GM23338 (cell line): ENCODE results near the gene PELO. TPM values are rescaled to one million over a fixed set of nuclear protein-coding genes. Genes with fewer than 3 reads are reported as not detected.

Experiments used
- ATAC-seq: fragments of 200-7000 bp; cut with Tn5 transposase; 3 replicates; pipeline ENCODE4 v1.9.1; 2020
- DNase-seq: peaks from one replicate; pipeline ENCODE4 v3.0.0-alpha.2; 2015; ENCODE audit warnings: low spot score
- H2AFZ ChIP-seq: fragments of 200-600 bp; sonication (generic); 2 replicates; pipeline ENCODE4 v1.8.0; 2016; ENCODE audit warnings: antibody characterized with exemption, mild to moderate bottlenecking, moderate library complexity
- H3F3A ChIP-seq: fragments of 200-600 bp; sonication (generic); replicated peaks from 2 replicates; pipeline ENCODE4 v1.8.0; 2017; ENCODE audit warnings: antibody characterized with exemption, mixed run types, low read depth
- H3K27ac ChIP-seq: fragments of 200-600 bp; sonication (generic); 2 replicates; pipeline ENCODE4 v1.6.1; 2016; ENCODE audit warnings: low read depth
- H3K27me3 ChIP-seq: fragments of 200-600 bp; sonication (generic); 2 replicates; pipeline ENCODE4 v1.8.0; 2016; ENCODE audit warnings: mild to moderate bottlenecking, mixed run types, moderate library complexity; ENCODE audit not compliant: insufficient read depth
- H3K36me3 ChIP-seq: fragments of 200-600 bp; sonication (generic); 2 replicates; pipeline ENCODE4 v1.8.0; 2016; ENCODE audit warnings: mild to moderate bottlenecking; ENCODE audit not compliant: insufficient read depth
- H3K4me1 ChIP-seq: fragments of 200-600 bp; sonication (generic); 2 replicates; pipeline ENCODE4 v1.8.0; 2016; ENCODE audit warnings: mild to moderate bottlenecking, moderate library complexity; ENCODE audit not compliant: insufficient read depth
- H3K4me2 ChIP-seq: fragments of 200-600 bp; sonication (generic); 2 replicates; pipeline ENCODE4 v1.7.1; 2017; ENCODE audit warnings: mixed run types
- H3K4me3 ChIP-seq: fragments of 200-600 bp; sonication (generic); 2 replicates; pipeline ENCODE4 v1.6.1; 2016; ENCODE audit warnings: mixed run types
- H3K79me2 ChIP-seq: fragments of 200-600 bp; sonication (generic); replicated peaks from 2 replicates; pipeline ENCODE4 v1.8.0; 2017; ENCODE audit warnings: mild to moderate bottlenecking; ENCODE audit not compliant: insufficient read depth
- H3K9me2 ChIP-seq: fragments of 200-600 bp; sonication (generic); 2 replicates; pipeline ENCODE4 v1.8.0; 2017; ENCODE audit not compliant: insufficient read depth
- H4K20me1 ChIP-seq: fragments of 200-600 bp; sonication (generic); replicated peaks from 2 replicates; pipeline ENCODE4 v1.8.0; 2017; ENCODE audit warnings: mild to moderate bottlenecking; ENCODE audit not compliant: insufficient read depth
- H3K27ac Mint-ChIP-seq: 2 replicates; pipeline ENCODE4 v1.8.0; 2020; ENCODE audit warnings: inconsistent platforms, mild to moderate bottlenecking, moderate library complexity, mixed read lengths
- H3K27me3 Mint-ChIP-seq: 3 replicates; pipeline ENCODE4 v1.8.0; 2022; ENCODE audit warnings: low read depth, mild to moderate bottlenecking, moderate library complexity, mixed read lengths, inconsistent platforms; ENCODE audit not compliant: insufficient read depth, poor library complexity
- H3K36me3 Mint-ChIP-seq: 3 replicates; pipeline ENCODE4 v1.8.0; 2021; ENCODE audit warnings: low read depth, mild to moderate bottlenecking, inconsistent platforms, moderate library complexity, mixed read lengths
- H3K4me1 Mint-ChIP-seq: 3 replicates; pipeline ENCODE4 v1.8.0; 2020; ENCODE audit warnings: mild to moderate bottlenecking, inconsistent platforms, mixed read lengths
- H3K4me3 Mint-ChIP-seq: 3 replicates; pipeline ENCODE4 v1.8.0; 2021; ENCODE audit warnings: moderate library complexity, mild to moderate bottlenecking, inconsistent platforms, mixed read lengths
- H3K9me3 Mint-ChIP-seq: 3 replicates; pipeline ENCODE4 v1.8.0; 2020; ENCODE audit warnings: moderate library complexity, mild to moderate bottlenecking, inconsistent platforms, mixed read lengths
- CREB1 ChIP-seq: fragments of 250-450 bp; sonication (Bioruptor Pico); IDR thresholded peaks from 2 replicates; pipeline ENCODE4 v1.5.0; 2020; ENCODE audit warnings: low read depth, mild to moderate bottlenecking, moderate library complexity
- EZH2 ChIP-seq: fragments of 200-600 bp; sonication (generic); IDR thresholded peaks from one replicate; pipeline ENCODE4 v1.8.0; 2017; ENCODE audit warnings: antibody characterized with exemption, mild to moderate bottlenecking, low read depth; ENCODE audit not compliant: unreplicated experiment
- EZH2phosphoT487 ChIP-seq: fragments of 200-600 bp; sonication (generic); IDR thresholded peaks from one replicate; pipeline ENCODE4 v1.8.1; 2018; ENCODE audit warnings: antibody characterized with exemption; ENCODE audit not compliant: unreplicated experiment
- JUNB ChIP-seq: IDR thresholded peaks from one replicate; pipeline ENCODE4 v1.6.1; 2016; ENCODE audit warnings: antibody characterized with exemption; ENCODE audit not compliant: unreplicated experiment
- NANOG ChIP-seq: IDR thresholded peaks from 2 replicates; pipeline ENCODE4 v1.6.1; 2016; ENCODE audit warnings: antibody characterized with exemption, borderline replicate concordance
- POLR2AphosphoS5 ChIP-seq: IDR thresholded peaks from 2 replicates; pipeline ENCODE4 v1.6.1; 2016; ENCODE audit warnings: antibody characterized with exemption, low read depth
- STAT1 ChIP-seq: IDR thresholded peaks from one replicate; pipeline ENCODE4 v1.6.1; 2016; ENCODE audit warnings: antibody characterized with exemption; ENCODE audit not compliant: unreplicated experiment
- ZNF114 ChIP-seq: fragments of 250-450 bp; sonication (Bioruptor Pico); IDR thresholded peaks from 2 replicates; pipeline ENCODE4 v1.5.0; 2020; ENCODE audit warnings: mild to moderate bottlenecking, moderate library complexity
- ZNF331 ChIP-seq: fragments of 250-450 bp; sonication (Bioruptor Pico); IDR thresholded peaks from 2 replicates; pipeline ENCODE4 v1.5.0; 2020; ENCODE audit warnings: low read depth, mild to moderate bottlenecking, moderate library complexity
- polyA plus RNA-seq: library from polyadenylated mRNA; unstranded; fragments of >200 nt; fragmentation: Nextera tagmentation; extraction: Ambion mirVana; gene quantifications from 2 replicates; pipeline ENCODE4 v1.2.1, GENCODE V29; 2016
- total RNA-seq: library from RNA; depleted of rRNA; stranded (reverse); fragments of >200 nt; shearing (Covaris generic); gene quantifications from 2 replicates; pipeline ENCODE4 v1.2.3, GENCODE V29; 2014
- TF ChIP-seq, protein P1 (sequence below): IDR thresholded peaks from one replicate; pipeline ENCODE4 v1.6.1; 2018; ENCODE audit warnings: antibody characterized with exemption; ENCODE audit not compliant: unreplicated experiment
- TF ChIP-seq, protein P2 (sequence below), 2 experiments: fragments of 200-600 bp in 1 of 2; sonication (generic) in 1 of 2; conservative IDR thresholded peaks; 2 replicates each; pipeline versions ENCODE4 v1.5.1 to v1.6.1; 2016 to 2017; ENCODE audit warnings: antibody characterized with exemption in 2 of 2, low read depth in 2 of 2, mild to moderate bottlenecking in 2 of 2, moderate library complexity in 1 of 2
- TF ChIP-seq, protein P3 (sequence below): fragments of 250-450 bp; sonication (Bioruptor Pico); IDR thresholded peaks from 2 replicates; pipeline ENCODE4 v1.5.0; 2020; ENCODE audit warnings: mild to moderate bottlenecking, moderate library complexity
- TF ChIP-seq, protein P4 (sequence below): IDR thresholded peaks from 2 replicates; pipeline ENCODE4 v1.6.1; 2016; ENCODE audit warnings: antibody characterized with exemption

The PELO gene
- total and polyA plus RNA-seq, 2 experiments from 2014 or later = 13.6 to 15.6 TPM

DNA sequence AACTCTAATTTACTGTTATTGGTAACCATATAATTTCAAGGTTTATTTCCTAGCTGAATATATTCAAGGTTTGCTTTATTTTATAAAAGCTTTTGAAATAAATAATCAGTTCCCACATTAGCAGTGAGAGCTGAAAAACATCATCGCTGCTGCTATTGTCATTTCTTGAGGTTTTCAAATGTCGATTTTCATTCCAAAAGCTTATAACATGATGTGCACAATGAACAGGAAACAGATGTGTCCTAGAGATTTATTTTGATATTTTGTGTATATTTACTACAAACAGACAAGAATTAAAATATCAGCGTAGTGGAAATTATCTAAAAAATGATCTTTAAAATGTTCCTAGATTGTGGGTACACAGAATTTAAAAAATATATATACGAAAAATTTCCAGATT is 10.5 kb upstream of the PELO start:
- H3K9me2 ChIP-seq = no peaks in the 10 kb centered on the region; the same call in 1 of the 2 replicates
- Mint-ChIP-seq H3K4me3 (no peak overlapping the region), H3K4me1 (peaks cover 17% of the 10 kb centered on the region), H3K27ac (no peak overlapping the region), H3K36me3 (no peaks in the 10 kb centered on the region), H3K9me3 (no peaks in the 10 kb centered on the region; the same call in 2 of the 3 replicates), H3K27me3 (no peaks in the 10 kb centered on the region)
- TF ChIP-seq ZNF114 (CRISPR knock-in tag) (no peak), EZH2 (no peak), POLR2AphosphoS5 (no peak), EZH2phosphoT487 (no peak), JUNB (no peak), NANOG (no peak), CREB1 (CRISPR knock-in tag) (no peak), STAT1 (no peak), ZNF331 (CRISPR knock-in tag) (no peak)
- TF ChIP-seq, protein P1, sequence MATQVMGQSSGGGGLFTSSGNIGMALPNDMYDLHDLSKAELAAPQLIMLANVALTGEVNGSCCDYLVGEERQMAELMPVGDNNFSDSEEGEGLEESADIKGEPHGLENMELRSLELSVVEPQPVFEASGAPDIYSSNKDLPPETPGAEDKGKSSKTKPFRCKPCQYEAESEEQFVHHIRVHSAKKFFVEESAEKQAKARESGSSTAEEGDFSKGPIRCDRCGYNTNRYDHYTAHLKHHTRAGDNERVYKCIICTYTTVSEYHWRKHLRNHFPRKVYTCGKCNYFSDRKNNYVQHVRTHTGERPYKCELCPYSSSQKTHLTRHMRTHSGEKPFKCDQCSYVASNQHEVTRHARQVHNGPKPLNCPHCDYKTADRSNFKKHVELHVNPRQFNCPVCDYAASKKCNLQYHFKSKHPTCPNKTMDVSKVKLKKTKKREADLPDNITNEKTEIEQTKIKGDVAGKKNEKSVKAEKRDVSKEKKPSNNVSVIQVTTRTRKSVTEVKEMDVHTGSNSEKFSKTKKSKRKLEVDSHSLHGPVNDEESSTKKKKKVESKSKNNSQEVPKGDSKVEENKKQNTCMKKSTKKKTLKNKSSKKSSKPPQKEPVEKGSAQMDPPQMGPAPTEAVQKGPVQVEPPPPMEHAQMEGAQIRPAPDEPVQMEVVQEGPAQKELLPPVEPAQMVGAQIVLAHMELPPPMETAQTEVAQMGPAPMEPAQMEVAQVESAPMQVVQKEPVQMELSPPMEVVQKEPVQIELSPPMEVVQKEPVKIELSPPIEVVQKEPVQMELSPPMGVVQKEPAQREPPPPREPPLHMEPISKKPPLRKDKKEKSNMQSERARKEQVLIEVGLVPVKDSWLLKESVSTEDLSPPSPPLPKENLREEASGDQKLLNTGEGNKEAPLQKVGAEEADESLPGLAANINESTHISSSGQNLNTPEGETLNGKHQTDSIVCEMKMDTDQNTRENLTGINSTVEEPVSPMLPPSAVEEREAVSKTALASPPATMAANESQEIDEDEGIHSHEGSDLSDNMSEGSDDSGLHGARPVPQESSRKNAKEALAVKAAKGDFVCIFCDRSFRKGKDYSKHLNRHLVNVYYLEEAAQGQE = no peak
- TF ChIP-seq, protein P2, sequence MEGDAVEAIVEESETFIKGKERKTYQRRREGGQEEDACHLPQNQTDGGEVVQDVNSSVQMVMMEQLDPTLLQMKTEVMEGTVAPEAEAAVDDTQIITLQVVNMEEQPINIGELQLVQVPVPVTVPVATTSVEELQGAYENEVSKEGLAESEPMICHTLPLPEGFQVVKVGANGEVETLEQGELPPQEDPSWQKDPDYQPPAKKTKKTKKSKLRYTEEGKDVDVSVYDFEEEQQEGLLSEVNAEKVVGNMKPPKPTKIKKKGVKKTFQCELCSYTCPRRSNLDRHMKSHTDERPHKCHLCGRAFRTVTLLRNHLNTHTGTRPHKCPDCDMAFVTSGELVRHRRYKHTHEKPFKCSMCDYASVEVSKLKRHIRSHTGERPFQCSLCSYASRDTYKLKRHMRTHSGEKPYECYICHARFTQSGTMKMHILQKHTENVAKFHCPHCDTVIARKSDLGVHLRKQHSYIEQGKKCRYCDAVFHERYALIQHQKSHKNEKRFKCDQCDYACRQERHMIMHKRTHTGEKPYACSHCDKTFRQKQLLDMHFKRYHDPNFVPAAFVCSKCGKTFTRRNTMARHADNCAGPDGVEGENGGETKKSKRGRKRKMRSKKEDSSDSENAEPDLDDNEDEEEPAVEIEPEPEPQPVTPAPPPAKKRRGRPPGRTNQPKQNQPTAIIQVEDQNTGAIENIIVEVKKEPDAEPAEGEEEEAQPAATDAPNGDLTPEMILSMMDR (conservative IDR thresholded peaks at IDR 0.05; ENCODE audit: low read depth in 2 of 2) = no peak
- TF ChIP-seq, protein P3, sequence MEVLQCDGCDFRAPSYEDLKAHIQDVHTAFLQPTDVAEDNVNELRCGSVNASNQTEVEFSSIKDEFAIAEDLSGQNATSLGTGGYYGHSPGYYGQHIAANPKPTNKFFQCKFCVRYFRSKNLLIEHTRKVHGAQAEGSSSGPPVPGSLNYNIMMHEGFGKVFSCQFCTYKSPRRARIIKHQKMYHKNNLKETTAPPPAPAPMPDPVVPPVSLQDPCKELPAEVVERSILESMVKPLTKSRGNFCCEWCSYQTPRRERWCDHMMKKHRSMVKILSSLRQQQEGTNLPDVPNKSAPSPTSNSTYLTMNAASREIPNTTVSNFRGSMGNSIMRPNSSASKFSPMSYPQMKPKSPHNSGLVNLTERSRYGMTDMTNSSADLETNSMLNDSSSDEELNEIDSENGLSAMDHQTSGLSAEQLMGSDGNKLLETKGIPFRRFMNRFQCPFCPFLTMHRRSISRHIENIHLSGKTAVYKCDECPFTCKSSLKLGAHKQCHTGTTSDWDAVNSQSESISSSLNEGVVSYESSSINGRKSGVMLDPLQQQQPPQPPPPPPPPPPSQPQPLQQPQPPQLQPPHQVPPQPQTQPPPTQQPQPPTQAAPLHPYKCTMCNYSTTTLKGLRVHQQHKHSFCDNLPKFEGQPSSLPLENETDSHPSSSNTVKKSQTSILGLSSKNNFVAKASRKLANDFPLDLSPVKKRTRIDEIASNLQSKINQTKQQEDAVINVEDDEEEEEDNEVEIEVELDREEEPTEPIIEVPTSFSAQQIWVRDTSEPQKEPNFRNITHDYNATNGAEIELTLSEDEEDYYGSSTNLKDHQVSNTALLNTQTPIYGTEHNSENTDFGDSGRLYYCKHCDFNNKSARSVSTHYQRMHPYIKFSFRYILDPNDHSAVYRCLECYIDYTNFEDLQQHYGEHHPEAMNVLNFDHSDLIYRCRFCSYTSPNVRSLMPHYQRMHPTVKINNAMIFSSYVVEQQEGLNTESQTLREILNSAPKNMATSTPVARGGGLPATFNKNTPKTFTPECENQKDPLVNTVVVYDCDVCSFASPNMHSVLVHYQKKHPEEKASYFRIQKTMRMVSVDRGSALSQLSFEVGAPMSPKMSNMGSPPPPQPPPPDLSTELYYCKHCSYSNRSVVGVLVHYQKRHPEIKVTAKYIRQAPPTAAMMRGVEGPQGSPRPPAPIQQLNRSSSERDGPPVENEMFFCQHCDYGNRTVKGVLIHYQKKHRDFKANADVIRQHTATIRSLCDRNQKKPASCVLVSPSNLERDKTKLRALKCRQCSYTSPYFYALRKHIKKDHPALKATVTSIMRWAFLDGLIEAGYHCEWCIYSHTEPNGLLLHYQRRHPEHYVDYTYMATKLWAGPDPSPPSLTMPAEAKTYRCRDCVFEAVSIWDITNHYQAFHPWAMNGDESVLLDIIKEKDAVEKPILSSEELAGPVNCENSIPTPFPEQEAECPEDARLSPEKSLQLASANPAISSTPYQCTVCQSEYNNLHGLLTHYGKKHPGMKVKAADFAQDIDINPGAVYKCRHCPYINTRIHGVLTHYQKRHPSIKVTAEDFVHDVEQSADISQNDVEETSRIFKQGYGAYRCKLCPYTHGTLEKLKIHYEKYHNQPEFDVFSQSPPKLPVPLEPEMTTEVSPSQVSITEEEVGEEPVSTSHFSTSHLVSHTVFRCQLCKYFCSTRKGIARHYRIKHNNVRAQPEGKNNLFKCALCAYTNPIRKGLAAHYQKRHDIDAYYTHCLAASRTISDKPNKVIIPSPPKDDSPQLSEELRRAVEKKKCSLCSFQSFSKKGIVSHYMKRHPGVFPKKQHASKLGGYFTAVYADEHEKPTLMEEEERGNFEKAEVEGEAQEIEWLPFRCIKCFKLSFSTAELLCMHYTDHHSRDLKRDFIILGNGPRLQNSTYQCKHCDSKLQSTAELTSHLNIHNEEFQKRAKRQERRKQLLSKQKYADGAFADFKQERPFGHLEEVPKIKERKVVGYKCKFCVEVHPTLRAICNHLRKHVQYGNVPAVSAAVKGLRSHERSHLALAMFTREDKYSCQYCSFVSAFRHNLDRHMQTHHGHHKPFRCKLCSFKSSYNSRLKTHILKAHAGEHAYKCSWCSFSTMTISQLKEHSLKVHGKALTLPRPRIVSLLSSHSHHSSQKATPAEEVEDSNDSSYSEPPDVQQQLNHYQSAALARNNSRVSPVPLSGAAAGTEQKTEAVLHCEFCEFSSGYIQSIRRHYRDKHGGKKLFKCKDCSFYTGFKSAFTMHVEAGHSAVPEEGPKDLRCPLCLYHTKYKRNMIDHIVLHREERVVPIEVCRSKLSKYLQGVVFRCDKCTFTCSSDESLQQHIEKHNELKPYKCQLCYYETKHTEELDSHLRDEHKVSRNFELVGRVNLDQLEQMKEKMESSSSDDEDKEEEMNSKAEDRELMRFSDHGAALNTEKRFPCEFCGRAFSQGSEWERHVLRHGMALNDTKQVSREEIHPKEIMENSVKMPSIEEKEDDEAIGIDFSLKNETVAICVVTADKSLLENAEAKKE = no peak
- TF ChIP-seq, protein P4, sequence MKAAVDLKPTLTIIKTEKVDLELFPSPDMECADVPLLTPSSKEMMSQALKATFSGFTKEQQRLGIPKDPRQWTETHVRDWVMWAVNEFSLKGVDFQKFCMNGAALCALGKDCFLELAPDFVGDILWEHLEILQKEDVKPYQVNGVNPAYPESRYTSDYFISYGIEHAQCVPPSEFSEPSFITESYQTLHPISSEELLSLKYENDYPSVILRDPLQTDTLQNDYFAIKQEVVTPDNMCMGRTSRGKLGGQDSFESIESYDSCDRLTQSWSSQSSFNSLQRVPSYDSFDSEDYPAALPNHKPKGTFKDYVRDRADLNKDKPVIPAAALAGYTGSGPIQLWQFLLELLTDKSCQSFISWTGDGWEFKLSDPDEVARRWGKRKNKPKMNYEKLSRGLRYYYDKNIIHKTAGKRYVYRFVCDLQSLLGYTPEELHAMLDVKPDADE = no peak
- H3F3A ChIP-seq = no peaks in the 10 kb centered on the region
- H4K20me1 ChIP-seq = no peaks in the 10 kb centered on the region
- no peak overlapping the region for H3K27ac ChIP-seq
- no peak overlapping the region for H3K4me3 ChIP-seq
- H3K4me1 ChIP-seq = peaks cover 9% of the 10 kb centered on the region; the same call in 1 of the 2 replicates
- DNase-seq (no peak), ATAC-seq (no peak)
- no peak overlapping the region for H2AFZ ChIP-seq
- no peak overlapping the region for H3K4me2 ChIP-seq
- no peaks in the 10 kb centered on the region for H3K79me2 ChIP-seq
- H3K27me3 ChIP-seq = no peaks in the 10 kb centered on the region
- H3K36me3 ChIP-seq = no peaks in the 10 kb centered on the region
